ENCODE results near the gene LTBP1.

- TF ChIP-seq CTCF (IDR thresholded peaks at IDR 0.05) (no peak), POLR2AphosphoS5 (IDR thresholded peaks at IDR 0.05) (no peak), POLR2A (IDR thresholded peaks at IDR 0.05) (no peak)
Measured at GRCh38 chr2:32954206-32954605, 7.5 kb downstream of the LTBP1 start.
